Naive thymus-derived CD4-positive, alpha-beta T cell (primary cell): ENCODE results near the gene WWOX. TPM values are rescaled to one million over a fixed set of nuclear protein-coding genes. Genes with fewer than 3 reads are reported as not detected.

Experiments used
- ATAC-seq: fragments of 150-1000 bp; cut with Tn5 transposase; 2 replicates; pipeline ENCODE4 v1.10.0; 2021; ENCODE audit warnings: mild to moderate bottlenecking, moderate library complexity
- CTCF ChIA-PET: fragments of 350-600 bp; sonication (Branson Sonifier 250); formaldehyde crosslinking; loops from one replicate; lab custom pipeline; 2021; ENCODE audit warnings: antibody characterized with exemption; lab: Charles Lee
- POLR2A ChIA-PET: fragments of 350-600 bp; sonication (Branson Sonifier 250); formaldehyde crosslinking; loops from one replicate; lab custom pipeline; 2021; ENCODE audit warnings: antibody characterized with exemption, inconsistent platforms; lab: Charles Lee
- DNase-seq, 9 donors: peaks; one replicate each; pipeline versions ENCODE4 v3.0.0 to v3.0.0-alpha.2; 2020 to 2022; ENCODE audit warnings: mixed read lengths in 1 of 9
- H3K27ac ChIP-seq: one replicate; pipeline ENCODE4 v1.7.0; 2013; ENCODE audit warnings: mild to moderate bottlenecking, low read depth, low read length, moderate library complexity
- H3K27me3 ChIP-seq, 2 donors: one replicate each; pipeline ENCODE4 v1.7.0; 2013; ENCODE audit warnings: low read length in 2 of 2, mild to moderate bottlenecking in 2 of 2, moderate library complexity in 2 of 2; ENCODE audit not compliant: control insufficient read depth in 2 of 2, insufficient read depth in 2 of 2
- H3K36me3 ChIP-seq, 3 experiments: 1 replicate in 2 of 3; 2 replicates in 1 of 3; pipeline ENCODE4 v1.7.0; 2013; ENCODE audit warnings: low read length in 3 of 3, mild to moderate bottlenecking in 3 of 3, moderate library complexity in 1 of 3; ENCODE audit not compliant: insufficient read depth in 3 of 3, control insufficient read depth in 2 of 3
- H3K4me1 ChIP-seq, 2 donors: one replicate each; pipeline ENCODE4 v1.7.0; 2013; ENCODE audit warnings: low read length in 2 of 2, mild to moderate bottlenecking in 2 of 2, moderate library complexity in 1 of 2; ENCODE audit not compliant: control insufficient read depth in 2 of 2, insufficient read depth in 2 of 2
- H3K4me3 ChIP-seq: 2 replicates; pipeline ENCODE4 v1.7.0; 2013; ENCODE audit warnings: mild to moderate bottlenecking, low read length
- H3K9me3 ChIP-seq, 3 experiments: 1 replicate in 2 of 3; 2 replicates in 1 of 3; pipeline ENCODE4 v1.7.0; 2013; ENCODE audit warnings: low read length in 3 of 3; ENCODE audit not compliant: control insufficient read depth in 2 of 3
- H3K27ac Mint-ChIP-seq, 9 donors: one replicate each; pipeline ENCODE4 v1.8.0; 2020 to 2022; ENCODE audit warnings: mixed read lengths in 9 of 9, mild to moderate bottlenecking in 8 of 9, moderate library complexity in 5 of 9, inconsistent platforms in 2 of 9
- H3K27me3 Mint-ChIP-seq, 5 donors: one replicate each; pipeline ENCODE4 v1.8.0; 2021 to 2022; ENCODE audit warnings: mixed read lengths in 5 of 5, mild to moderate bottlenecking in 1 of 5
- H3K36me3 Mint-ChIP-seq, 5 donors: one replicate each; pipeline ENCODE4 v1.8.0; 2020 to 2022; ENCODE audit warnings: mixed read lengths in 5 of 5, mild to moderate bottlenecking in 3 of 5, inconsistent platforms in 1 of 5
- H3K4me1 Mint-ChIP-seq, 7 donors: one replicate each; pipeline ENCODE4 v1.8.0; 2020 to 2022; ENCODE audit warnings: mixed read lengths in 7 of 7, mild to moderate bottlenecking in 3 of 7, inconsistent platforms in 1 of 7
- H3K4me3 Mint-ChIP-seq, 10 donors: one replicate each; pipeline ENCODE4 v1.8.0; 2020 to 2022; ENCODE audit warnings: mild to moderate bottlenecking in 10 of 10, mixed read lengths in 10 of 10, moderate library complexity in 6 of 10, inconsistent platforms in 2 of 10
- H3K9me3 Mint-ChIP-seq, 11 donors: one replicate each; pipeline ENCODE4 v1.8.0; 2020 to 2022; ENCODE audit warnings: mixed read lengths in 11 of 11, mild to moderate bottlenecking in 4 of 11, inconsistent platforms in 1 of 11, moderate library complexity in 1 of 11
- intact Hi-C, 2 donors: fragments of 100-400 bp; cut with micrococcal nuclease; formaldehyde crosslinking; loops; one replicate each; pipeline ENCODE4 v1.15.1; 2023
- polyA plus RNA-seq, 2 donors: library from polyadenylated mRNA; unstranded; fragments of 300-500 nt; fragmentation: Illumina TruSeq; gene quantifications; one replicate each; pipeline ENCODE4 v1.2.3, GENCODE V29; 2021
- total RNA-seq, 6 experiments: library from RNA in 5 of 6; stranded (reverse) in 5 of 6; gene quantifications; 1 replicate in 5 of 6; 2 replicates in 1 of 6; pipeline ENCODE4 v1.2.3 and lab custom pipeline; 2021 to 2026

WWOX gene
- total and polyA plus RNA-seq, 7 experiments from 2014 or later, result 13.8 to 31.1 (median 20.8) TPM

DNA sequence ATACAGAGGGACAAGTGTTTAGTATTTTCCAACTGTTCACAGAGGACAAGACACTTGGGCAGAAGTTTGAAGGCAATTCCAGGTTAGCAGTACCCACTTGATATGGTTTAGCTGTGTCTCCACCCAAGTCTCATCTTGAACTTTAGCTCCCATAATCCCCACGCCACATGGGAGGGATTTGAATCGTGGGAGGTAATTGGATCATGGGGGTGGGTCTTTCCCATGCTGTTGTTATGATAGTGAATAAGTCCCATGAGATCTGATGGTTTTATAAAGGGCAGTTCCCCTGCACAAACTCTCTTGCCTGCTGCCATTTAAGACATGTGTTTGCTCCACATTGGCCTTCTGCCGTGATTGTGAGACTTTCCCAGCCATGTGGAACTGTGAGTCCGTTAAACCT is 832.2 kb downstream of the WWOX start:
- no peak overlapping the region for H3K27ac Mint-ChIP-seq
- H3K9me3 Mint-ChIP-seq, result peaks cover 0 to 8% (median 4%) of the 10 kb centered on the region in 11 donors
- Histone ChIP-seq H3K9me3 (no peaks in the 10 kb centered on the region), H3K27ac (no peak overlapping the region), H3K4me3 (no peak overlapping the region), H3K36me3 (no peaks in the 10 kb centered on the region), H3K4me1 (no peaks in the 10 kb centered on the region), H3K27me3 (no peaks in the 10 kb centered on the region)
- ATAC-seq, result no peak
- CTCF ChIA-PET, result no interaction called here
- H3K4me3 Mint-ChIP-seq, result no peak overlapping the region
- intact Hi-C loops, result no loop called here
- DNase-seq, result no peak
- peaks cover 0 to 11% (median 0%) of the 10 kb centered on the region in 5 donors for H3K36me3 Mint-ChIP-seq
- peaks cover 0 to 2% (median 0%) of the 10 kb centered on the region in 5 donors for H3K27me3 Mint-ChIP-seq
- POLR2A ChIA-PET, result no interaction called here
- peaks cover 0 to 5% (median 0%) of the 10 kb centered on the region in 7 donors for H3K4me1 Mint-ChIP-seq

DNA sequence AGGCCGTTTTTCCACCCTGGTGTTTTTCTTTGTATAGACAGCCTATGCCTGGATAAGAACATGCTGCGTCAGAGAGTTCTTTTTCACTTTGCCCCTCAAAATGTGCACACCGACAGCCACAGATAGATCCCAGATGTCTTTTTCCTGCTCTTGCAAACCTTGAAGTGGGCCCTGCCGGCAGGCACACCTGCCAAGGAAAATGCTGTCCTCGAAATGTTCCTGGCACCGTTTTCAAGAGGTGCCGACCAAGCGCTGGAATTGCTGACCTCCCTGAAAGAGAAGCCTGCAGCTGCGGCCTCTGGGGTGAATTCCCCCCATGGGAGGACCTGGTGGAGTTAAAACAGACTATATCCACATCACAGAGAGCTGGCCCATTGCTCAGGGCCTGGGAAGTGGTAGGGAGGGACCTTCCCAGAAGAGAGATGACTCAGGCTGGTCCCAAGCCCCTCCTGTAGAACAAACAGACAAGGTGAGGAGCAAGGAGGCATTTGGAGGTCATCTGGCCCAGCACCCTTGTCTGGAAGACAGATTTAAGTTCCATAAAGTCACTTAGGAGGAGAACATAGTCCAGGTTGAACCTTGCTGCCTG is 833.0 kb downstream of the WWOX start:
- peaks cover 0 to 5% (median 0%) of the 10 kb centered on the region in 7 donors for H3K4me1 Mint-ChIP-seq
- ChIA-PET POLR2A (no interaction called here), CTCF (no interaction called here)
- peaks cover 0 to 2% (median 0%) of the 10 kb centered on the region in 5 donors for H3K27me3 Mint-ChIP-seq
- no peak overlapping the region for H3K27ac ChIP-seq
- H3K4me1 ChIP-seq, result no peaks in the 10 kb centered on the region
- no peaks in the 10 kb centered on the region for H3K27me3 ChIP-seq
- DNase-seq (no peak), ATAC-seq (no peak)
- peaks cover 0 to 8% (median 4%) of the 10 kb centered on the region in 11 donors for H3K9me3 Mint-ChIP-seq
- H3K36me3 ChIP-seq, result no peaks in the 10 kb centered on the region
- H3K9me3 ChIP-seq, result no peaks in the 10 kb centered on the region
- peaks cover 0 to 11% (median 0%) of the 10 kb centered on the region in 5 donors for H3K36me3 Mint-ChIP-seq
- intact Hi-C loops, result no loop called here
- no peak overlapping the region for H3K4me3 Mint-ChIP-seq
- H3K27ac Mint-ChIP-seq, result no peak overlapping the region
- no peak overlapping the region for H3K4me3 ChIP-seq

DNA sequence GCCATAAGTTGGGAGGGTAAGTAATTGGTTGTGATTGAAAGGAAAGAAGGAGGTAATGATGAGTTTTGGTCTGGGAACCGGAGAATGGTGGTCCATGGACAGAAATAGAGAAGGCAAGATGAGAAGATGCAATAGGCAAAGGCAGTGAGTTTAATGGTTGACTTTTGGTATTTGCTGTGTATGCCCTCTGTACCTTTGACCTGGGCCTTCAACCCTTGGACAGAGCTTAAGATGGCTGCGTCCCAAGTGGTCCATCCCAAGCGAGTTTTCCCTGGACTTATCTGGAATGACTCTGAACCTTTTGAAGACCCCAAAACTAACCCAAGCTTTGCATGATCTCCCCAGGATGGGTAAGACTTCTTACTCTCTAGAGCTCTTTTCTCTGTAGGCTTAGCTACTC is 836.6 kb downstream of the WWOX start:
- Histone ChIP-seq H3K27me3 (no peaks in the 10 kb centered on the region), H3K36me3 (no peaks in the 10 kb centered on the region), H3K9me3 (no peaks in the 10 kb centered on the region), H3K4me1 (no peaks in the 10 kb centered on the region), H3K27ac (no peak overlapping the region), H3K4me3 (no peak overlapping the region)
- peaks cover 0 to 8% (median 4%) of the 10 kb centered on the region in 11 donors for H3K9me3 Mint-ChIP-seq
- ATAC-seq (no peak), DNase-seq (no peak)
- no peak overlapping the region for H3K4me3 Mint-ChIP-seq
- H3K36me3 Mint-ChIP-seq, result peaks cover 5 to 11% (median 5%) of the 10 kb centered on the region in 5 donors
- peak overlapping the region in 1 of 9 donors; percentile 8 for H3K27ac Mint-ChIP-seq
- ChIA-PET CTCF (no interaction called here), POLR2A (no interaction called here)
- H3K4me1 Mint-ChIP-seq, result peaks cover 0 to 5% (median 0%) of the 10 kb centered on the region in 7 donors
- intact Hi-C loops, result no loop called here
- H3K27me3 Mint-ChIP-seq, result no peaks in the 10 kb centered on the region

DNA sequence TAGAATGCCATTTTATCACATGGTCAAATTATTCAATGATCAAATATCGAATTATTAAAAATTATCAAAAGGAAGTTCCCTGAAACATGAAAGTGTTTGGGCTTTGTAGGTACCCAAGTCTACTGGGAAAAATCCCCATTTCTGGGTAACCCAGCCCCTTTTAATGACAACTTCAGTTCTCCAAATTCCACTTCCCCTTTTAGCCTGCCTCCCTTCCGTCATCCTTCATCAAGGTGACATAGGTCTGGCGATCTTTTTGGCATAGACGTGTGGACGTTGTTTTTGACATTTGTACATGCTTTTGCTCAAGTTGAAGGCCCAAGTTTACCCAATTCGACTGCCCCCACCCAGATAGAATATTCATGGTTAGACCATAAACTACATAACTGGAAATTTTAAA is 840.1 kb downstream of the WWOX start:
- POLR2A ChIA-PET, result no interaction called here
- no peaks in the 10 kb centered on the region for H3K4me1 ChIP-seq
- intact Hi-C loops, result no loop called here
- ATAC-seq, result no peak
- no peaks in the 10 kb centered on the region for H3K27me3 ChIP-seq
- Mint-ChIP-seq H3K36me3 (peaks cover 5 to 11% (median 5%) of the 10 kb centered on the region in 5 donors), H3K27ac (no peak overlapping the region), H3K9me3 (peaks cover 0 to 11% (median 3%) of the 10 kb centered on the region in 11 donors), H3K4me3 (no peak overlapping the region), H3K27me3 (no peaks in the 10 kb centered on the region), H3K4me1 (peaks cover 0 to 3% (median 0%) of the 10 kb centered on the region in 7 donors)
- DNase-seq, result no peak
- H3K9me3 ChIP-seq, result no peaks in the 10 kb centered on the region
- H3K27ac ChIP-seq, result no peak overlapping the region
- H3K4me3 ChIP-seq, result no peak overlapping the region
- CTCF ChIA-PET, result no interaction called here
- no peaks in the 10 kb centered on the region for H3K36me3 ChIP-seq

DNA sequence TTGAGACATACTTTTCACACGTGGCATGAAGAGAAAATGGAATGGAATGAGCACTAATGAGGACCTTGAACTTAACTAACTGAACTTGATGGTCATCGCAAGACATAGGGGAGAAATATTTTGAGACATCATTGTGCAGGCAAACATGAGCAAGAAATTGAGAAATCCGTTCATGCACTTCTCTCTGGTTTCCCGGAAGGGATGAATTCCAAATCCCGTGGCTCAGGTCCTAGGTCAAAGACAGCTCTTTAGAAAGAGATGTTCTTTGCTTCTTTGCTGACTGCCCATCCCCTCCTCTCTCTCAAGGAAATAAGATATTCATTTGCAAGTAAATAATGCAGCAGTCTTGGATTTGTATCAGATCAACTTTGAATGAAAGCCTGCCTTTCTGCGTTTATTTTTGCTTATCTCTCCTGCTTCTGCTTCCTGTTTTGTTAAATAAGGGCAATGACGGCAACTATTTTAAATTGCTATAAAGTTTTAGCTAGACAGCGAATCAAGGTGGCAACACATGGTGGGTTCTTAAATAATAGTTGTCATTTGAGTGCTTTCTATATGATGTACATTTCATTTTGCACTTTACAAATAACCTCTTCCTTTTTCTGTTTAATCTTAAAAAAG is 843.3 kb downstream of the WWOX start:
- ATAC-seq (no peak), DNase-seq (no peak)
- Mint-ChIP-seq H3K9me3 (peaks cover 0 to 9% (median 0%) of the 10 kb centered on the region in 11 donors), H3K36me3 (peaks cover 0 to 11% (median 5%) of the 10 kb centered on the region in 5 donors), H3K4me1 (peaks cover 0 to 2% (median 0%) of the 10 kb centered on the region in 7 donors), H3K27ac (no peak overlapping the region), H3K27me3 (no peaks in the 10 kb centered on the region), H3K4me3 (no peak overlapping the region)
- intact Hi-C loops, result no loop called here
- no peak overlapping the region for H3K27ac ChIP-seq
- H3K36me3 ChIP-seq, result no peaks in the 10 kb centered on the region
- no peaks in the 10 kb centered on the region for H3K9me3 ChIP-seq
- ChIA-PET CTCF (no interaction called here), POLR2A (no interaction called here)
- no peaks in the 10 kb centered on the region for H3K27me3 ChIP-seq
- no peak overlapping the region for H3K4me3 ChIP-seq
- no peaks in the 10 kb centered on the region for H3K4me1 ChIP-seq

DNA sequence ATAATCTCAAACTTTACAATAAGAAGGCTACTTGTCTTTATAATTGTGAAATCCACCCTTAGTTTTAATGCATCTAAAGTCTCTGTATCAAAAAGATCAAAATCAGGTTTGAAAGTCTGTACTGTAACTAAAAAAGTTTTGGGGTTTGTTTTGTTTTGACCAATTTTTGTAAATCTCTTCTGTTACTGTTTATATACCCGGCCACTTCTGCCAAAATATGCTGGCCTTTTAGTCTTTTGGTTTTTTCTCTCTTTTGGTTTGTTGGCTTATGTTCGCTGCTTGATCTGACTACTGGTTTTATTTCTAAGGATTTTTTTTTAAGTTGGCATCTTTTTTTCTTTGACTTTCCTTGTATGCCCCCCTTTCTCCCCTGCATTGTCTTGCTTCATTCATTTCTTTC is 845.9 kb downstream of the WWOX start:
- Histone ChIP-seq H3K36me3 (no peaks in the 10 kb centered on the region), H3K9me3 (no peaks in the 10 kb centered on the region), H3K4me1 (no peaks in the 10 kb centered on the region), H3K27me3 (no peaks in the 10 kb centered on the region), H3K4me3 (no peak overlapping the region), H3K27ac (no peak overlapping the region)
- H3K9me3 Mint-ChIP-seq, result peaks cover 0 to 9% (median 2%) of the 10 kb centered on the region in 11 donors
- H3K27me3 Mint-ChIP-seq, result no peaks in the 10 kb centered on the region
- CTCF ChIA-PET, result no interaction called here
- POLR2A ChIA-PET, result no interaction called here
- DNase-seq (no peak), ATAC-seq (no peak)
- no peak overlapping the region for H3K4me3 Mint-ChIP-seq
- intact Hi-C loops, result no loop called here
- peaks cover 0 to 6% (median 3%) of the 10 kb centered on the region in 5 donors for H3K36me3 Mint-ChIP-seq
- peaks cover 0 to 2% (median 0%) of the 10 kb centered on the region in 7 donors for H3K4me1 Mint-ChIP-seq
- no peak overlapping the region for H3K27ac Mint-ChIP-seq

DNA sequence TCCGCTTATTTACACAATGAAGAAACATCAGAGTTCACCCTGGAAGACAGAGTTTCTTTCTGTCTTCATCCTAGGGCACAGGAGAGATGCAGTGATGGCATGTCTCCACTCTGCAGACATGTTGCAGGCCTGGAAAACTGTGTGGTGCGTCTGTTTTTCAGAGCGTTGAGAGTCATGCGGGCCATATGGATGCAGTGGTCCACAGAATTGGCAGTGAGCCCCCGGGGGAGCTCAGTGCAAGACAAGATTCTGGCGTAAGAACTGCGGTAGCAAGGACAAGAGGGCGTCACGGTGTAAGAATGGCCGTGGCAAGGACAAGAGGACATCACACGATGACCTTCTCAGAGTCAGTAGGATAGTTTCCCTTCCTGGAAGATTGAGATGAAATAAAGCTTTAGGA is 847.1 kb downstream of the WWOX start:
- no peak for ATAC-seq
- intact Hi-C loops, result no loop called here
- POLR2A ChIA-PET, result no interaction called here

More for the DNA sequence above, 847.1 kb downstream of the WWOX start:
- Histone ChIP-seq H3K36me3 (no peaks in the 10 kb centered on the region), H3K9me3 (no peaks in the 10 kb centered on the region), H3K4me3 (no peak overlapping the region), H3K27me3 (no peaks in the 10 kb centered on the region), H3K4me1 (no peaks in the 10 kb centered on the region), H3K27ac (no peak overlapping the region)
- CTCF ChIA-PET, result no interaction called here
- Mint-ChIP-seq H3K4me3 (no peak overlapping the region), H3K27me3 (no peaks in the 10 kb centered on the region), H3K36me3 (peaks cover 0 to 6% (median 0%) of the 10 kb centered on the region in 5 donors), H3K27ac (no peak overlapping the region), H3K9me3 (peaks cover 0 to 9% (median 2%) of the 10 kb centered on the region in 11 donors), H3K4me1 (peaks cover 0 to 2% (median 0%) of the 10 kb centered on the region in 7 donors)
- DNase-seq, result no peak
